Type B pancreatic cell (in vitro differentiated cells): Measurements from ENCODE around the gene KHK. TPM values are rescaled to one million over a fixed set of nuclear protein-coding genes. Genes with fewer than 3 reads are reported as not detected.

Experiments used
- DNase-seq: peaks from one replicate; pipeline ENCODE4 v3.0.0; 2021; ENCODE audit warnings: mixed read lengths; ENCODE audit not compliant: unreplicated experiment; ENCODE audit errors: extremely low spot score
- H3K27ac Mint-ChIP-seq: 2 replicates; pipeline ENCODE4 v1.8.0; 2021; ENCODE audit warnings: mild to moderate bottlenecking, mixed read lengths
- H3K27me3 Mint-ChIP-seq: 2 replicates; pipeline ENCODE4 v1.8.0; 2021; ENCODE audit warnings: mixed read lengths
- H3K36me3 Mint-ChIP-seq: 2 replicates; pipeline ENCODE4 v1.8.0; 2021; ENCODE audit warnings: mixed read lengths
- H3K4me1 Mint-ChIP-seq: one replicate; pipeline ENCODE4 v1.8.0; 2021; ENCODE audit warnings: mixed read lengths; ENCODE audit not compliant: unreplicated experiment
- H3K4me3 Mint-ChIP-seq: 2 replicates; pipeline ENCODE4 v1.8.0; 2021; ENCODE audit warnings: mild to moderate bottlenecking, mixed read lengths
- H3K9me3 Mint-ChIP-seq: 2 replicates; pipeline ENCODE4 v1.8.0; 2021; ENCODE audit warnings: mixed read lengths
- CTCF ChIP-seq: fragments of 200-600 bp; sonication (generic); conservative IDR thresholded peaks from 2 replicates; pipeline ENCODE4 v1.5.0; 2021; ENCODE audit warnings: antibody characterized with exemption, mild to moderate bottlenecking
- long read RNA-seq: library from polyadenylated mRNA; unstranded; transcript quantifications from one replicate; pipeline ENCODE4 v2.0.0, GENCODE V29; 2020
- total RNA-seq: library from RNA; stranded (reverse); gene quantifications from 2 replicates; pipeline ENCODE4 v1.2.1, GENCODE V29; 2021; ENCODE audit warnings: low replicate concordance

The KHK gene
- 14.7 and 28.4 TPM in 2 replicates for total RNA-seq
- long read RNA-seq, transcript KHK-202 (8 exons, 2,411 nt): minor isoform, 17 of 58 reads
- long read RNA-seq, transcript KHK-201 (8 exons, 2,397 nt): major isoform, 32 of 58 reads
- long read RNA-seq, partial matches to known transcripts: 1 of 58 reads
- long read RNA-seq, other reads (novel, unspliced or antisense): 8 of 58 reads

GRCh38 chr2:27086724-27087593 lies at the start of gene KHK:
Gene KHK, plus strand, starts transcription at chr2:27086772. Its CDS starts 488 bp downstream, at chr2:27087260.
- no peak for DNase-seq
- Mint-ChIP-seq H3K4me3 (peak within 1 kb of the TSS; percentile 88), H3K36me3 (no peaks in the 10 kb centered on the region), H3K27ac (peak within 1 kb of the TSS; percentile 55), H3K9me3 (no peaks in the 10 kb centered on the region), H3K4me1 (peaks cover 4% of the 10 kb centered on the region), H3K27me3 (peaks cover 10% of the 10 kb centered on the region)
- TF ChIP-seq CTCF: peak; percentile 49

GRCh38 chr2:27038012-27038411 lies 48.6 kb upstream of the KHK start:
- H3K4me1 Mint-ChIP-seq: peaks cover 17% of the 10 kb centered on the region
- no peak overlapping the region for H3K27ac Mint-ChIP-seq
- no peaks in the 10 kb centered on the region for H3K27me3 Mint-ChIP-seq
- H3K4me3 Mint-ChIP-seq: no peak overlapping the region
- no peak for DNase-seq
- no peaks in the 10 kb centered on the region for H3K9me3 Mint-ChIP-seq
- H3K36me3 Mint-ChIP-seq: peaks cover 29% of the 10 kb centered on the region
- TF ChIP-seq CTCF: no peak

GRCh38 chr2:27038631-27039339 lies 47.8 kb upstream of the KHK start:
- DNase-seq: no peak
- Mint-ChIP-seq H3K4me3 (no peak overlapping the region), H3K27ac (no peak overlapping the region), H3K4me1 (peaks cover 11% of the 10 kb centered on the region), H3K36me3 (peaks cover 24% of the 10 kb centered on the region), H3K9me3 (no peaks in the 10 kb centered on the region), H3K27me3 (no peaks in the 10 kb centered on the region)
- TF ChIP-seq CTCF: no peak

GRCh38 chr2:27039426-27039825 lies 47.1 kb upstream of the KHK start:
- no peak overlapping the region for H3K27ac Mint-ChIP-seq
- no peak overlapping the region for H3K4me3 Mint-ChIP-seq
- no peaks in the 10 kb centered on the region for H3K9me3 Mint-ChIP-seq

More at GRCh38 chr2:27039426-27039825, 47.1 kb upstream of the KHK start:
- DNase-seq: no peak
- H3K4me1 Mint-ChIP-seq: peaks cover 6% of the 10 kb centered on the region
- peaks cover 20% of the 10 kb centered on the region for H3K36me3 Mint-ChIP-seq
- H3K27me3 Mint-ChIP-seq: no peaks in the 10 kb centered on the region
- no peak for TF ChIP-seq CTCF
